ENCODE data around the gene KRT73.
"Not testable (repeated sequence)": the region's sequence is repeated elsewhere in the genome, so short reads cannot be mapped to it uniquely, and the experiment has no call there.

KRT73 gene

GRCh38 chr12:52600475-52600874 lies 17.9 kb downstream of the KRT73 start:
- DNase-seq (ENCODE audit: low spot score): no peak

GRCh38 chr12:52600071-52600470 lies 18.3 kb downstream of the KRT73 start:
- DNase-seq (ENCODE audit: low spot score): no peak

- DNase-seq (ENCODE audit: low spot score): no peak
Observed at GRCh38 chr12:52598966-52599365, 19.4 kb downstream of the KRT73 start.

- DNase-seq (ENCODE audit: low spot score): not testable (repeated sequence)
Observed at GRCh38 chr12:52594237-52594636, 24.1 kb downstream of the KRT73 start.

GRCh38 chr12:52591521-52591920 lies 26.8 kb downstream of the KRT73 start:
- no peak for DNase-seq (ENCODE audit: low spot score)

GRCh38 chr12:52590021-52590420 lies 28.3 kb downstream of the KRT73 start:
- DNase-seq (ENCODE audit: low spot score): no peak

- peak; percentile 18 for DNase-seq (ENCODE audit: low spot score)
Observed at GRCh38 chr12:52587563-52587962, 30.8 kb downstream of the KRT73 start.

GRCh38 chr12:52585946-52586345 lies 32.4 kb downstream of the KRT73 start:
- DNase-seq (ENCODE audit: low spot score): no peak

GRCh38 chr12:52585066-52585465 lies 33.3 kb downstream of the KRT73 start:
- no peak for DNase-seq (ENCODE audit: low spot score)

GRCh38 chr12:52584156-52584682 lies 34.1 kb downstream of the KRT73 start:
- DNase-seq (ENCODE audit: low spot score): no peak

GRCh38 chr12:52582971-52583456 lies 35.3 kb downstream of the KRT73 start:
- DNase-seq (ENCODE audit: low spot score): peak; percentile 82

- DNase-seq (ENCODE audit: low spot score): no peak
Observed at GRCh38 chr12:52582486-52582885, 35.9 kb downstream of the KRT73 start.

- no peak for DNase-seq (ENCODE audit: low spot score)
Observed at GRCh38 chr12:52581481-52581880, 36.9 kb downstream of the KRT73 start.

GRCh38 chr12:52581066-52581465 lies 37.3 kb downstream of the KRT73 start:
- no peak for DNase-seq (ENCODE audit: low spot score)

GRCh38 chr12:52580496-52580895 lies 37.9 kb downstream of the KRT73 start:
- no peak for DNase-seq (ENCODE audit: low spot score)

GRCh38 chr12:52579468-52580465 lies 38.6 kb downstream of the KRT73 start:
- no peak for DNase-seq (ENCODE audit: low spot score)

GRCh38 chr12:52578469-52578868 lies 39.9 kb downstream of the KRT73 start:
- no peak for DNase-seq (ENCODE audit: low spot score)

GRCh38 chr12:52577316-52577715 lies 41.0 kb downstream of the KRT73 start:
- no peak for DNase-seq (ENCODE audit: low spot score)

GRCh38 chr12:52575948-52576347 lies 42.4 kb downstream of the KRT73 start:
- DNase-seq (ENCODE audit: low spot score): no peak

- no peak for DNase-seq (ENCODE audit: low spot score)
Observed at GRCh38 chr12:52575256-52575655, 43.1 kb downstream of the KRT73 start.

GRCh38 chr12:52573743-52574142 lies 44.6 kb downstream of the KRT73 start, which contains the start of gene KRT74:
KRT74 (minus strand) TSS chr12:52573843; CDS start chr12:52573777, 66 bp downstream.
- no peak for DNase-seq (ENCODE audit: low spot score)

GRCh38 chr12:52573306-52573705 lies 45.1 kb downstream of the KRT73 start:
- DNase-seq (ENCODE audit: low spot score): no peak

- DNase-seq (ENCODE audit: low spot score): no peak
Observed at GRCh38 chr12:52570511-52570910, 47.8 kb downstream of the KRT73 start.
